HepG2 (cell line): ENCODE results near the gene ZNF764. TPM values are rescaled to one million over a fixed set of nuclear protein-coding genes. Genes with fewer than 3 reads are reported as not detected.

Experiments used
- ATAC-seq: fragments of 200-7000 bp; cut with Tn5 transposase; 3 replicates; pipeline ENCODE4 v1.9.1; 2020; ENCODE audit warnings: mild to moderate bottlenecking, moderate library complexity
- BruUV-seq: library from RNA; stranded (reverse); fragments of 400-500 nt; replicated peaks from 2 replicates; lab custom pipeline; 2021; lab: Mats Ljungman, UMichigan
- CTCF ChIA-PET: fragments of 300-600 bp; formaldehyde crosslinking; extraction: SDS; loops from one replicate; lab custom pipeline; 2021; ENCODE audit warnings: low total read pairs, inconsistent platforms, low intra/inter-chr PET ratio; lab: Yijun Ruan, JAX
- POLR2A ChIA-PET: fragments of 350-600 bp; sonication (Branson Sonifier 250); formaldehyde crosslinking; loops from one replicate; lab custom pipeline; 2020; ENCODE audit warnings: antibody characterized with exemption, inconsistent platforms; lab: Yijun Ruan, JAX
- DNase-seq: peaks from one replicate; pipeline ENCODE4 v3.0.0-alpha.2; 2015; ENCODE audit warnings: low spot score
- FAIRE-seq: peaks from 3 replicates; lab custom pipeline; 2011; peaks lifted over from hg19 to GRCh38; lab: Jason Lieb, UNC
- H2AFZ ChIP-seq: one replicate; pipeline ENCODE4 v1.6.1; 2011; ENCODE audit warnings: low read length, inconsistent platforms
- H3K27ac ChIP-seq: fragments of 300-600 bp; 3 replicates; pipeline ENCODE4 v1.8.0; 2011; ENCODE audit warnings: mixed run types, mild to moderate bottlenecking, mixed read lengths, low read length, inconsistent platforms; ENCODE audit not compliant: insufficient read depth; ENCODE audit errors: extremely low read length
- H3K27me3 ChIP-seq, 2 experiments: fragments of 200-600 bp in 1 of 2; 2 replicates in 1 of 2; 3 replicates in 1 of 2; pipeline versions ENCODE4 v1.6.0 to v1.8.0; 2011; ENCODE audit warnings: low read length in 2 of 2, mild to moderate bottlenecking in 2 of 2, moderate library complexity in 2 of 2, inconsistent platforms in 1 of 2; ENCODE audit not compliant: insufficient read depth in 2 of 2, control insufficient read depth in 1 of 2
- H3K36me3 ChIP-seq, 2 experiments: fragments of 200-600 bp in 1 of 2; replicated peaks in 1 of 2; 2 replicates in 1 of 2; 3 replicates in 1 of 2; pipeline versions ENCODE4 v1.5.1 to v1.8.0; 2011; ENCODE audit warnings: low read length in 2 of 2, inconsistent platforms in 1 of 2; ENCODE audit not compliant: insufficient read depth in 2 of 2, control insufficient read depth in 1 of 2
- H3K4me1 ChIP-seq: 2 replicates; pipeline ENCODE4 v1.5.1; 2012; ENCODE audit warnings: low read length, inconsistent platforms; ENCODE audit not compliant: insufficient read depth
- H3K4me2 ChIP-seq: 2 replicates; pipeline ENCODE4 v1.6.0; 2011; ENCODE audit warnings: low read depth, low read length, inconsistent platforms
- H3K4me3 ChIP-seq, 3 experiments: fragments of 200-600 bp in 1 of 3; sonication (generic), shearing (Covaris generic) in 1 of 3; replicated peaks in 1 of 3; 2 replicates each; pipeline ENCODE4 v1.5.1; 2011 to 2016; ENCODE audit warnings: low read length in 3 of 3, inconsistent platforms in 2 of 3, low read depth in 2 of 3, mild to moderate bottlenecking in 2 of 3, control low read depth in 1 of 3, mixed read lengths in 1 of 3; ENCODE audit not compliant: insufficient read depth in 1 of 3
- H3K79me2 ChIP-seq: one replicate; pipeline ENCODE4 v1.6.1; 2011; ENCODE audit warnings: low read length, inconsistent platforms; ENCODE audit not compliant: insufficient read depth
- H3K9ac ChIP-seq: 2 replicates; pipeline ENCODE4 v1.6.0; 2011; ENCODE audit warnings: mild to moderate bottlenecking, low read depth, low read length, inconsistent platforms; ENCODE audit not compliant: insufficient read depth
- H3K9me3 ChIP-seq: 2 replicates; pipeline ENCODE4 v1.5.1; 2012; ENCODE audit warnings: mild to moderate bottlenecking, low read length
- H4K20me1 ChIP-seq: 2 replicates; pipeline ENCODE4 v1.6.0; 2011; ENCODE audit warnings: inconsistent platforms, mild to moderate bottlenecking, low read length, moderate library complexity; ENCODE audit not compliant: insufficient read depth
- BORCS8-MEF2B ChIP-seq: sonication (generic); formaldehyde crosslinking; IDR thresholded peaks from 2 replicates; pipeline ENCODE4 v1.8.0; 2022; ENCODE audit warnings: mild to moderate bottlenecking, missing genetic modification reagents
- GABPB1 ChIP-seq: IDR thresholded peaks from 2 replicates; pipeline ENCODE4 v1.6.1; 2016; ENCODE audit warnings: mild to moderate bottlenecking, missing genetic modification reagents, moderate library complexity, missing compliant biosample characterization
- PHF20 ChIP-seq: sonication (generic); formaldehyde crosslinking; IDR thresholded peaks from 2 replicates; pipeline ENCODE4 v1.5.0; 2020; ENCODE audit warnings: mild to moderate bottlenecking, missing genetic modification reagents
- SALL1 ChIP-seq: sonication (generic); formaldehyde crosslinking; IDR thresholded peaks from 2 replicates; pipeline ENCODE4 v1.8.0; 2022; ENCODE audit warnings: mild to moderate bottlenecking, missing genetic modification reagents
- SAP130 ChIP-seq: IDR thresholded peaks from 2 replicates; pipeline ENCODE4 v1.6.1; 2016; ENCODE audit warnings: low read depth
- SMARCE1 ChIP-seq: fragments of 450-650 bp; IDR thresholded peaks from 2 replicates; pipeline ENCODE4 v1.6.1; 2017; ENCODE audit warnings: borderline replicate concordance
- ZFP36L2 ChIP-seq: sonication (generic); formaldehyde crosslinking; IDR thresholded peaks from 2 replicates; pipeline ENCODE4 v1.4.0; 2020; ENCODE audit warnings: missing genetic modification reagents
- ZFP62 ChIP-seq: sonication (generic); formaldehyde crosslinking; IDR thresholded peaks from 2 replicates; pipeline ENCODE4 v1.4.0; 2020; ENCODE audit warnings: missing genetic modification reagents
- ZNF460 ChIP-seq: sonication (generic); formaldehyde crosslinking; IDR thresholded peaks from 2 replicates; pipeline ENCODE4 v1.5.1; 2020; ENCODE audit warnings: missing genetic modification reagents, mild to moderate bottlenecking, borderline replicate concordance
- WGBS: methylation state at CpG from one replicate; pipeline ENCODE4 v1.1.6; 2017; ENCODE audit warnings: low lambda C conversion rate; 5-methylcytosine and 5-hydroxymethylcytosine counted together
- in situ Hi-C: cut with HindIII; loops from 2 replicates; pipeline ENCODE4 v1.10.0; 2017; ENCODE audit warnings: low pct_unique_long_range_greater_than_20kb; ENCODE audit not compliant: extremely low pct_ligation_motif_present
- intact Hi-C: fragments of 100-400 bp; cut with micrococcal nuclease; formaldehyde crosslinking; loops from one replicate; pipeline ENCODE4 v1.10.0; 2022; ENCODE audit not compliant: unreplicated experiment
- polyA plus RNA-seq, 8 experiments: library from polyadenylated mRNA; depleted of rRNA in 3 of 8; stranded (reverse) in 7 of 8; unstranded in 1 of 8; fragments of >200 nt; fragmentation: Illumina TruSeq in 4 of 8; extraction: Trizol in 4 of 8; gene quantifications; 2 replicates each; pipeline versions ENCODE4 v1.2.1 to v1.2.3, GENCODE V29; 2011 to 2016; ENCODE audit warnings: low read depth in 4 of 8, missing spikeins in 1 of 8, mixed read lengths in 1 of 8; ENCODE audit not compliant: insufficient read depth in 1 of 8
- total RNA-seq, 5 experiments: library from RNA; depleted of rRNA; stranded (reverse); fragments of >200 nt; fragmentation: Illumina TruSeq; extraction: Trizol; gene quantifications; 2 replicates each; pipeline ENCODE4 v1.2.3, GENCODE V29; 2016; ENCODE audit warnings: low read depth in 1 of 5
- TF ChIP-seq, protein P1 (sequence below): sonication (generic); formaldehyde crosslinking; IDR thresholded peaks from 2 replicates; pipeline ENCODE4 v1.8.0; 2022; ENCODE audit warnings: missing genetic modification reagents, mild to moderate bottlenecking, borderline replicate concordance
- TF ChIP-seq, protein P2 (sequence below): sonication (generic); formaldehyde crosslinking; IDR thresholded peaks from 2 replicates; pipeline ENCODE4 v1.4.0; 2020; ENCODE audit warnings: missing genetic modification reagents
- TF ChIP-seq, protein P3 (sequence below): sonication (generic); formaldehyde crosslinking; conservative IDR thresholded peaks from 2 replicates; pipeline ENCODE4 v1.8.0; 2022; ENCODE audit warnings: missing genetic modification reagents
- TF ChIP-seq, protein P4 (sequence below), 2 experiments: sonication (generic) in 1 of 2; formaldehyde crosslinking in 1 of 2; IDR thresholded peaks; 2 replicates each; pipeline versions ENCODE4 v1.4.0 to v1.6.1; 2016 to 2020; ENCODE audit warnings: borderline replicate concordance in 1 of 2, low read depth in 1 of 2, mild to moderate bottlenecking in 1 of 2, missing genetic modification reagents in 1 of 2

Gene ZNF764
- total and polyA plus RNA-seq, 2 of the 13 experiments (the other 11 are each of a cell fraction or from before 2014, with no cell fraction given): 4.1 to 9.1 TPM

DNA sequence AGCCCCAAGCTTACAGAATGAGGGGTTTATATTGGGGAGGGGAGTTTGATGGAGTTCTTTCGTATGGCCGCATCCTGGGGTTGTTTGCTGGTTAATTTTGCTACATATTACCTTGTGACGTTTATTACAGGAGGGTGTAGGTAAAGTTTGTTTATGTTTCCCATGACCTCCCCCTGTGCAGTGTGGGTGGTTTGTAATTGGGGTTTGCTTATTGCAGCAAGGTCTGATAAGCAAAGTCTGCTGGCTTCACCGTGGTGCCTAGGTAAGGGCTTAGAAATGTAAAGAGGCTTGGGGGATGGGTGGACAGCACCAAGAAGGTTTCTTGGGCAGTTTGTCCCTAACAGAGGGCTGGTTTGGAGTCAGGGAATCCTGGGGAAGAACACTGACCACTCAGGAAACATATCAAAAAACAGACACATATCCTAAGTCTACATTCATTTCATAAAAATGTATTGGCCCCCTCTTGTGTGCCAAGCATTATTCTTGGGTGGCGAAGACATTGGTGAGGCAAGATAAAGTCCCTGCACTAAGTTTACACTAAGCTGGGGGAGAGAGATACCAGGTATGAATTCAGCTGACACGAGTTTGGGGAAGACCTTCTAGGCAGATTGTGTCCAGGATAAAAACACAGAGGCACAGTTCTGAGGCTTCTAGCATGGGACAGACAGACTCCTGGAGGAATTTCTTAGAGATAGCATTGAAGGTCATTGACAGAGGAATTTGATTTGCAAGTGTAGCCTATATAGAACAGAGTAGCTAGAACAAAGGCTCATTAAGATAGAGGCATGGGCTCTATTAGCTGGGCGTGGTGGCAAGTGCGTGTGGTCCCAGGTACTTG, 9.5 kb downstream of the ZNF764 start (continued):
- TF ChIP-seq, protein P1, sequence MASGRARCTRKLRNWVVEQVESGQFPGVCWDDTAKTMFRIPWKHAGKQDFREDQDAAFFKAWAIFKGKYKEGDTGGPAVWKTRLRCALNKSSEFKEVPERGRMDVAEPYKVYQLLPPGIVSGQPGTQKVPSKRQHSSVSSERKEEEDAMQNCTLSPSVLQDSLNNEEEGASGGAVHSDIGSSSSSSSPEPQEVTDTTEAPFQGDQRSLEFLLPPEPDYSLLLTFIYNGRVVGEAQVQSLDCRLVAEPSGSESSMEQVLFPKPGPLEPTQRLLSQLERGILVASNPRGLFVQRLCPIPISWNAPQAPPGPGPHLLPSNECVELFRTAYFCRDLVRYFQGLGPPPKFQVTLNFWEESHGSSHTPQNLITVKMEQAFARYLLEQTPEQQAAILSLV (CRISPR knock-in tag): no peak
- TF ChIP-seq, all 625 proteins: peak for 0

DNA sequence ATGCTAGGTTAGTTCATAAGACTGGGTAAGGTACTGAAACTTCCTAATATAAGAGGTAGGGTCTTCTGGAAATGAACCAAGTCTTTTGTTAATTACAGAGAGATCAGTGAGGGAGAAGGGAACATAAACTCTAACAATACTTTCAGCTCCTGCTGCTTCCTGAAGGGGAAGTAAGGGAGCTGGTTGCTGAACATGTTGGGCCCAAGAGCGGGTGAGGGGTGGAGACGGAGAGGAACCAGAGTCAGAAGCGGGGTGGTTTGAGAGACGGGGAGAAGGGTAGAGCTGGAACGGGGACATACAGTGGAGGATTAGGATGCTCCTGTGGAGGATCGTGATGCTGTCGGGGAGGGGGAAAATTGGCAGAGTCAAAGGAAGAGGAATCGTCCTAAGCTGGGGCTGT, 12.1 kb downstream of the ZNF764 start:
- no peaks in the 10 kb centered on the region for H3K27me3 ChIP-seq
- no peaks in the 10 kb centered on the region for H3K36me3 ChIP-seq
- H2AFZ ChIP-seq: no peak overlapping the region
- no peaks in the 10 kb centered on the region for H3K79me2 ChIP-seq
- FAIRE-seq (no peak), ATAC-seq (no peak), DNase-seq (no peak)
- H4K20me1 ChIP-seq: no peaks in the 10 kb centered on the region
- intact Hi-C loops (no loop called here), in situ Hi-C loops (no loop called here)
- H3K4me2 ChIP-seq: no peak overlapping the region
- no peak overlapping the region for H3K27ac ChIP-seq
- whole genome bisulfite sequencing: 92% methylated on average over 8 of the region's 8 CpGs
- BruUV-seq: no TSS peak
- no peak overlapping the region for H3K4me3 ChIP-seq
- POLR2A ChIA-PET: interaction anchor here (1.3 to 2.7 kb wide), 2 partner anchors 10 to 11 kb away, joined by 4 to 8 read pairs; no protein-coding TSS in a partner anchor
- CTCF ChIA-PET: no interaction called here
- no peak overlapping the region for H3K9ac ChIP-seq
- peaks cover 67% of the 10 kb centered on the region for H3K4me1 ChIP-seq
- H3K9me3 ChIP-seq: no peaks in the 10 kb centered on the region
- TF ChIP-seq SMARCE1 (no peak), SAP130 (CRISPR knock-in tag) (no peak), ZNF460 (no peak), ZFP36L2 (no peak), SALL1 (CRISPR knock-in tag) (no peak), BORCS8-MEF2B (CRISPR knock-in tag) (no peak), PHF20 (no peak), GABPB1 (no peak), ZFP62 (CRISPR knock-in tag) (no peak)
- TF ChIP-seq, protein P2, sequence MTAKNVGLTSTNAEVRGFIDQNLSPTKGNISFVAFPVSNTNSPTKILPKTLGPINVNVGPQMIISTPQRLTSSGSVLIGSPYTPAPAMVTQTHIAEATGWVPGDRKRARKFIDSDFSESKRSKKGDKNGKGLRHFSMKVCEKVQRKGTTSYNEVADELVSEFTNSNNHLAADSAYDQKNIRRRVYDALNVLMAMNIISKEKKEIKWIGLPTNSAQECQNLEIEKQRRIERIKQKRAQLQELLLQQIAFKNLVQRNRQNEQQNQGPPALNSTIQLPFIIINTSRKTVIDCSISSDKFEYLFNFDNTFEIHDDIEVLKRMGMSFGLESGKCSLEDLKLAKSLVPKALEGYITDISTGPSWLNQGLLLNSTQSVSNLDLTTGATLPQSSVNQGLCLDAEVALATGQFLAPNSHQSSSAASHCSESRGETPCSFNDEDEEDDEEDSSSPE: no peak
- TF ChIP-seq, protein P3, sequence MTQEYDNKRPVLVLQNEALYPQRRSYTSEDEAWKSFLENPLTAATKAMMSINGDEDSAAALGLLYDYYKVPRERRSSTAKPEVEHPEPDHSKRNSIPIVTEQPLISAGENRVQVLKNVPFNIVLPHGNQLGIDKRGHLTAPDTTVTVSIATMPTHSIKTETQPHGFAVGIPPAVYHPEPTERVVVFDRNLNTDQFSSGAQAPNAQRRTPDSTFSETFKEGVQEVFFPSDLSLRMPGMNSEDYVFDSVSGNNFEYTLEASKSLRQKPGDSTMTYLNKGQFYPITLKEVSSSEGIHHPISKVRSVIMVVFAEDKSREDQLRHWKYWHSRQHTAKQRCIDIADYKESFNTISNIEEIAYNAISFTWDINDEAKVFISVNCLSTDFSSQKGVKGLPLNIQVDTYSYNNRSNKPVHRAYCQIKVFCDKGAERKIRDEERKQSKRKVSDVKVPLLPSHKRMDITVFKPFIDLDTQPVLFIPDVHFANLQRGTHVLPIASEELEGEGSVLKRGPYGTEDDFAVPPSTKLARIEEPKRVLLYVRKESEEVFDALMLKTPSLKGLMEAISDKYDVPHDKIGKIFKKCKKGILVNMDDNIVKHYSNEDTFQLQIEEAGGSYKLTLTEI (CRISPR knock-in tag): no peak
- TF ChIP-seq, protein P4, sequence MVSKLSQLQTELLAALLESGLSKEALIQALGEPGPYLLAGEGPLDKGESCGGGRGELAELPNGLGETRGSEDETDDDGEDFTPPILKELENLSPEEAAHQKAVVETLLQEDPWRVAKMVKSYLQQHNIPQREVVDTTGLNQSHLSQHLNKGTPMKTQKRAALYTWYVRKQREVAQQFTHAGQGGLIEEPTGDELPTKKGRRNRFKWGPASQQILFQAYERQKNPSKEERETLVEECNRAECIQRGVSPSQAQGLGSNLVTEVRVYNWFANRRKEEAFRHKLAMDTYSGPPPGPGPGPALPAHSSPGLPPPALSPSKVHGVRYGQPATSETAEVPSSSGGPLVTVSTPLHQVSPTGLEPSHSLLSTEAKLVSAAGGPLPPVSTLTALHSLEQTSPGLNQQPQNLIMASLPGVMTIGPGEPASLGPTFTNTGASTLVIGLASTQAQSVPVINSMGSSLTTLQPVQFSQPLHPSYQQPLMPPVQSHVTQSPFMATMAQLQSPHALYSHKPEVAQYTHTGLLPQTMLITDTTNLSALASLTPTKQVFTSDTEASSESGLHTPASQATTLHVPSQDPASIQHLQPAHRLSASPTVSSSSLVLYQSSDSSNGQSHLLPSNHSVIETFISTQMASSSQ (IDR thresholded peaks at IDR 0.05; ENCODE audit: low read depth): no peak
- TF ChIP-seq, protein P4 (CRISPR knock-in tag; IDR thresholded peaks at IDR 0.05; ENCODE audit: borderline replicate concordance): no peak
